Measurements from ENCODE around the gene C2CD4D. TPM values are rescaled to one million over a fixed set of nuclear protein-coding genes. Genes with fewer than 3 reads are reported as not detected.

The C2CD4D gene
- total RNA-seq, 1 experiment from 2014 or later, result not detected

GRCh38 chr1:151816548-151817352 is 22.9 kb downstream of the C2CD4D start:
- intact Hi-C loops (cut with micrococcal nuclease; ENCODE audit: unreplicated experiment), result no loop called here
- H3K4me3 ChIP-seq (ENCODE audit: low read depth, low read length, poor library complexity, severe bottlenecking), result no peak overlapping the region
- no peaks in the 10 kb centered on the region for H3K36me3 ChIP-seq (ENCODE audit: insufficient read depth, low read length, poor library complexity, severe bottlenecking)
- POLR2A ChIA-PET (ENCODE audit: low non-redundant PET), result no interaction called here
- no peak overlapping the region for H3K27ac ChIP-seq (ENCODE audit: low read depth, low read length, poor library complexity, severe bottlenecking)
- CTCF ChIA-PET, result interaction anchor here (0.7 kb wide), 1 partner anchor 185 kb away, joined by 3 read pairs; no protein-coding TSS in a partner anchor
- BruUV-seq (replicated peaks), result no TSS peak
- no peaks in the 10 kb centered on the region for H3K9me3 ChIP-seq (ENCODE audit: low read depth, low read length, poor library complexity, severe bottlenecking)
- TF ChIP-seq CTCF (conservative IDR thresholded peaks at IDR 0.05; ENCODE audit: low read depth, low read length), result no peak
- no peak for TF ChIP-seq EZH2 (IDR thresholded peaks at IDR 0.05; ENCODE audit: borderline replicate concordance, low read depth, low read length, poor library complexity, severe bottlenecking)
- DNase-seq (ENCODE audit: low spot score), result no peak
- H3K4me1 ChIP-seq (ENCODE audit: insufficient read depth, low read length, poor library complexity, severe bottlenecking), result no peaks in the 10 kb centered on the region
- H3K27me3 ChIP-seq (replicated peaks; ENCODE audit: insufficient read depth, low read depth, low read length, poor library complexity), result peaks cover 4% of the 10 kb centered on the region

- H3K9me3 ChIP-seq (ENCODE audit: low read depth, low read length, poor library complexity, severe bottlenecking), result no peaks in the 10 kb centered on the region
- DNase-seq (ENCODE audit: low spot score), result no peak
- TF ChIP-seq CTCF (conservative IDR thresholded peaks at IDR 0.05; ENCODE audit: low read depth, low read length) (no peak), EZH2 (IDR thresholded peaks at IDR 0.05; ENCODE audit: borderline replicate concordance, low read depth, low read length, poor library complexity, severe bottlenecking) (no peak)
- ChIA-PET POLR2A (ENCODE audit: low non-redundant PET) (no interaction called here), CTCF (no interaction called here)
- BruUV-seq (replicated peaks), result no TSS peak
- H3K27ac ChIP-seq (ENCODE audit: low read depth, low read length, poor library complexity, severe bottlenecking), result no peak overlapping the region
- intact Hi-C loops (cut with micrococcal nuclease; ENCODE audit: unreplicated experiment), result no loop called here
- no peak overlapping the region for H3K4me3 ChIP-seq (ENCODE audit: low read depth, low read length, poor library complexity, severe bottlenecking)
- peaks cover 4% of the 10 kb centered on the region for H3K27me3 ChIP-seq (replicated peaks; ENCODE audit: insufficient read depth, low read depth, low read length, poor library complexity)
- H3K36me3 ChIP-seq (ENCODE audit: insufficient read depth, low read length, poor library complexity, severe bottlenecking), result no peaks in the 10 kb centered on the region
- no peaks in the 10 kb centered on the region for H3K4me1 ChIP-seq (ENCODE audit: insufficient read depth, low read length, poor library complexity, severe bottlenecking)
These were observed 23.8 kb downstream of the C2CD4D start for GRCh38 chr1:151815716-151816327.

- no peak overlapping the region for H3K27ac ChIP-seq (ENCODE audit: low read depth, low read length, poor library complexity, severe bottlenecking)
- ChIA-PET CTCF (no interaction called here), POLR2A (ENCODE audit: low non-redundant PET) (no interaction called here)
- no peaks in the 10 kb centered on the region for H3K36me3 ChIP-seq (ENCODE audit: insufficient read depth, low read length, poor library complexity, severe bottlenecking)
- intact Hi-C loops (cut with micrococcal nuclease; ENCODE audit: unreplicated experiment), result no loop called here
- H3K9me3 ChIP-seq (ENCODE audit: low read depth, low read length, poor library complexity, severe bottlenecking), result no peaks in the 10 kb centered on the region
- H3K4me1 ChIP-seq (ENCODE audit: insufficient read depth, low read length, poor library complexity, severe bottlenecking), result no peaks in the 10 kb centered on the region
- H3K4me3 ChIP-seq (ENCODE audit: low read depth, low read length, poor library complexity, severe bottlenecking), result no peak overlapping the region
- no peak for DNase-seq (ENCODE audit: low spot score)
- TF ChIP-seq CTCF (conservative IDR thresholded peaks at IDR 0.05; ENCODE audit: low read depth, low read length) (no peak), EZH2 (IDR thresholded peaks at IDR 0.05; ENCODE audit: borderline replicate concordance, low read depth, low read length, poor library complexity, severe bottlenecking) (no peak)
- BruUV-seq (replicated peaks), result no TSS peak
- peaks cover 4% of the 10 kb centered on the region for H3K27me3 ChIP-seq (replicated peaks; ENCODE audit: insufficient read depth, low read depth, low read length, poor library complexity)
These were observed 24.6 kb downstream of the C2CD4D start for GRCh38 chr1:151814971-151815545.
